Left ventricle myocardium inferior (tissue), 1 donor: ENCODE results near the gene USP36. TPM values are rescaled to one million over a fixed set of nuclear protein-coding genes. Genes with fewer than 3 reads are reported as not detected.

ENCODE experiments used
- DNase-seq: peaks from one replicate; pipeline ENCODE4 v3.0.0-alpha.2; 2020
- H3K27ac ChIP-seq: fragments of 200-600 bp; replicated peaks from 2 replicates; pipeline ENCODE4 v1.8.0; 2021
- H3K27me3 ChIP-seq: fragments of 200-600 bp; 2 replicates; pipeline ENCODE4 v1.8.0; 2021; ENCODE audit warnings: low read depth
- H3K36me3 ChIP-seq: fragments of 200-600 bp; 2 replicates; pipeline ENCODE4 v1.8.0; 2021
- H3K4me1 ChIP-seq: fragments of 200-600 bp; 2 replicates; pipeline ENCODE4 v1.8.0; 2021
- H3K4me3 ChIP-seq: fragments of 200-600 bp; 2 replicates; pipeline ENCODE4 v1.8.0; 2021; ENCODE audit warnings: mild to moderate bottlenecking, moderate library complexity
- H3K9me3 ChIP-seq: fragments of 200-600 bp; replicated peaks from 2 replicates; pipeline ENCODE4 v1.8.0; 2021
- CTCF ChIP-seq: fragments of 200-600 bp; IDR thresholded peaks from 2 replicates; pipeline ENCODE4 v1.8.0; 2021; ENCODE audit warnings: antibody characterized with exemption, mild to moderate bottlenecking, borderline replicate concordance
- intact Hi-C: fragments of 100-400 bp; cut with micrococcal nuclease; formaldehyde crosslinking; loops from one replicate; pipeline ENCODE4 v1.11.0; 2022
- total RNA-seq: library from RNA; stranded (reverse); fragmentation: NEBNext Ultra II Directional; extraction: Animal tissue kit (Norgen Biotek cat#: 25700); gene quantifications from one replicate; pipeline ENCODE4 v1.2.1, GENCODE V29; 2021
- donor health status: DM: no; HTN: yes; CAD: no; lungs with severe emphysema.

Gene USP36
- total RNA-seq, 1 donor from 2014 or later, result 19.4 TPM

DNA sequence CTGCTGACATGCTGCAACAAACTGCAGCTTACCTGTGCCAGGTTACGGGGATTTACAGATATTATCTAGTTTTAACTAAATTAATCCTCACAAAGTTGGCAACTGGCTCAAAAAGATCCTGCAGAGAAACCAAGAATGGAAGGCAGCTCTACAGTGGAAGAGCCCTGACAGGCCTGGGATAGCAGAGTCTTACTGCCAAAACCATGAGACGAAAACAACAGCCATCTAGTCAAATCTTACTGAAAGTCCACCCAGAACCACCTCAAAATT is 8.1 kb downstream of the USP36 start:
- TF ChIP-seq CTCF, result no peak
- peaks cover 93% of the 10 kb centered on the region for H3K36me3 ChIP-seq
- no peak overlapping the region for H3K27ac ChIP-seq
- H3K4me1 ChIP-seq, result no peaks in the 10 kb centered on the region
- intact Hi-C loops, result no loop called here
- H3K27me3 ChIP-seq, result no peaks in the 10 kb centered on the region
- no peaks in the 10 kb centered on the region for H3K9me3 ChIP-seq
- no peak for DNase-seq
- no peak overlapping the region for H3K4me3 ChIP-seq

GRCh38 chr17:78831688-78832540 is 8.7 kb downstream of the USP36 start:
- no peak overlapping the region for H3K4me3 ChIP-seq
- intact Hi-C loops, result no loop called here
- no peak for TF ChIP-seq CTCF
- DNase-seq, result no peak
- H3K9me3 ChIP-seq, result no peaks in the 10 kb centered on the region
- H3K27me3 ChIP-seq, result no peaks in the 10 kb centered on the region
- peaks cover 96% of the 10 kb centered on the region for H3K36me3 ChIP-seq
- no peaks in the 10 kb centered on the region for H3K4me1 ChIP-seq
- no peak overlapping the region for H3K27ac ChIP-seq

- no peak overlapping the region for H3K27ac ChIP-seq
- TF ChIP-seq CTCF, result no peak
- no peaks in the 10 kb centered on the region for H3K4me1 ChIP-seq
- H3K9me3 ChIP-seq, result no peaks in the 10 kb centered on the region
- H3K36me3 ChIP-seq, result peaks cover 100% of the 10 kb centered on the region
- H3K27me3 ChIP-seq, result no peaks in the 10 kb centered on the region
- no peak for DNase-seq
- intact Hi-C loops, result no loop called here
- H3K4me3 ChIP-seq, result no peak overlapping the region
These were observed 11.1 kb downstream of the USP36 start for GRCh38 chr17:78829477-78829876.

GRCh38 chr17:78828470-78829185 is 12.0 kb downstream of the USP36 start:
- intact Hi-C loops, result no loop called here
- no peak overlapping the region for H3K4me3 ChIP-seq
- H3K27me3 ChIP-seq, result no peaks in the 10 kb centered on the region
- DNase-seq, result no peak
- no peaks in the 10 kb centered on the region for H3K9me3 ChIP-seq
- no peak overlapping the region for H3K27ac ChIP-seq
- TF ChIP-seq CTCF, result no peak
- H3K36me3 ChIP-seq, result peaks cover 99% of the 10 kb centered on the region
- no peaks in the 10 kb centered on the region for H3K4me1 ChIP-seq

DNA sequence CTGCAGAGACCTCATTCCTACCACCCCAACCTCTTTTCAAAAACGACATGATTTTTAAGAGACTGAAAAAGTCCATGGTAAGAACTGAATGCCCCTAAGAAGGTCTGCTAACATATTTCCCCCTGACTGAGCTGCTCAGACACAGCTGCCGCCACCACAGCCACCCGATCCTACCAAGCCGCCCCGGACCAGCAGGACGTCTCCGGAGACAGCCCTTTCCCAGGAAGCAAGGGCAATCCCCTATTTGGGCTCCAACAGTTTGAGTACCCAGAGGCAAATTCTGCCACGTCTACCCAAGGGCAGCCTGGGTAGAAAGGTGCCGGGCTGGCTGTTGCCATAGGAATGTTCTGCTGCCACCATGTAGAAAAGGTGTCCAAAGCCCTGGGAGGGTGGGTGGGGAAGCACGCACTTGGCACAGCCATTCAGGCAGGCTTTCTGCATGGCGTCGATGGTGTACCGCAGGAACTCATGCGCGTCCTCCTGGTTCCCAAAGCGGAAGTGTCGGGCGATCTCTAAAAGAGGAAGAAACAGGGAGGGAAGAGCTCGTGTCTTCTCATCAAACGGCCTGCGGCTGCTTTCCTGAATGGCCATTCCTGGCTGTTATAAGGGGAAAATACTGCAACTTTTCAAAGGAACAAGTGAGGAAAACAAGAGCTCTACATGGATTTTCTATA is 13.6 kb downstream of the USP36 start:
- Histone ChIP-seq H3K9me3 (no peaks in the 10 kb centered on the region), H3K36me3 (peaks cover 97% of the 10 kb centered on the region), H3K27ac (no peak overlapping the region), H3K4me1 (no peaks in the 10 kb centered on the region), H3K27me3 (no peaks in the 10 kb centered on the region), H3K4me3 (no peak overlapping the region)
- intact Hi-C loops, result no loop called here
- no peak for TF ChIP-seq CTCF
- no peak for DNase-seq
